GM12878 (cell line): ENCODE measurements around the gene METTL27.

Source experiments
- POLR2A ChIP-seq: IDR thresholded peaks from 2 replicates; pipeline ENCODE4 v1.6.1; 2011; ENCODE audit warnings: low read depth, mild to moderate bottlenecking, low read length
- SP1 ChIP-seq: IDR thresholded peaks from one replicate; pipeline ENCODE4 v1.6.1; 2011; ENCODE audit warnings: low read depth, low read length
- TF ChIP-seq, protein P1 (sequence below), 3 experiments: IDR thresholded peaks in 2 of 3; conservative IDR thresholded peaks in 1 of 3; 2 replicates each; pipeline ENCODE4 v1.5.1; 2011; ENCODE audit warnings: low read depth in 3 of 3, low read length in 3 of 3, mild to moderate bottlenecking in 3 of 3, control low read depth in 2 of 3, moderate library complexity in 2 of 3, inconsistent platforms in 1 of 3, mixed read lengths in 1 of 3; ENCODE audit not compliant: control insufficient read depth in 2 of 3, insufficient read depth in 1 of 3; ENCODE audit errors: extremely low read depth in 1 of 3
- TF ChIP-seq, protein P2 (sequence below): fragments of 450-650 bp; IDR thresholded peaks from 2 replicates; pipeline ENCODE4 v1.6.1; 2014; ENCODE audit warnings: mild to moderate bottlenecking
- TF ChIP-seq, protein P3 (sequence below): IDR thresholded peaks from 2 replicates; pipeline ENCODE4 v1.6.1; 2012; ENCODE audit warnings: low read depth, low read length, improper control_type of control experiment
- TF ChIP-seq, protein P4 (sequence below): IDR thresholded peaks from 2 replicates; pipeline ENCODE4 v1.6.1; 2011; ENCODE audit warnings: low read depth, low read length, improper control_type of control experiment, borderline replicate concordance
- TF ChIP-seq, protein P5 (sequence below): IDR thresholded peaks from 2 replicates; pipeline ENCODE4 v1.6.1; 2012; ENCODE audit warnings: improper control_type of control experiment, low read depth, low read length; ENCODE audit not compliant: insufficient replicate concordance

DNA sequence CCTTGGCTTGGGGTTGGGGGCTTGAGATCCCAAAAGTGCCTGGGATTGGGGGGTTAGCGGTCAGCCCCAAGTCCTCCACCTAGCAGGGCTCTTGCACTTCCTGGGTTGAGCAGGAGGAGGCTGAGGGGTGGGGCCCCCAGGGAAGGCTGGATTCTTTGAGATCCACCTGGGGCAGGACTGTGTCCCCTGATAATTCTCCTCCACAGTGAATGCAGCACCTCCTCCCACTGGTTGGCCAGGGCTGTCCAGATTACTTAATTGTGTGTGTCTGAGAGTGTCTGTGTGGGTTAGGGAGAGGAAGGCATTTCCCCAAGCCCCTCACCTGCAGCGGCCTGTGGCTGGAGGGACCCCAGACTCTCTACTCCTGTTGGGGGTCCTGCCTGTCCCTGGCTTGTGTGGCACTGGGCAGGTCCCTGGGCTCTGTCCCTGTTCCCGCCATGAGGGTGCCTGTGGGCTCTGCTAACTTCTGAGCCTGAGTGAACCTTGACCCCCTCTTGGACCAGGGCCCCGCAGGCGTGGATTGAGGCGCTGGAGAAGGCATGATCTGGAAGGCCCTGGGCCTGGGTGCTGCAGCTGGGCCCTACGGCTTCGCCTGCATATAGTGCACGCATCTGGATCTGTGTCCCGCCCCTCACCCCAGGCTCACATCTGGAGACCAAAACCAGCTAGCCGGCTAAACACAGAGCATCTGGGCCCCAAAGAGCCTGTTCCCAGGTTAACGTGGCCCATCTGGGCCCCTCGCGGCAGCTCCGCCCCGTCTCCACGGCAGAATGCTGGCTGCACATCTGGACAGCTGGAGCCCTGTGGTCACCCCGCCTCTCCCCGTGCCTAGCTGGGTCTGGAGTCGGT lies 29.1 kb upstream of the METTL27 start:
- TF ChIP-seq, protein P1, sequence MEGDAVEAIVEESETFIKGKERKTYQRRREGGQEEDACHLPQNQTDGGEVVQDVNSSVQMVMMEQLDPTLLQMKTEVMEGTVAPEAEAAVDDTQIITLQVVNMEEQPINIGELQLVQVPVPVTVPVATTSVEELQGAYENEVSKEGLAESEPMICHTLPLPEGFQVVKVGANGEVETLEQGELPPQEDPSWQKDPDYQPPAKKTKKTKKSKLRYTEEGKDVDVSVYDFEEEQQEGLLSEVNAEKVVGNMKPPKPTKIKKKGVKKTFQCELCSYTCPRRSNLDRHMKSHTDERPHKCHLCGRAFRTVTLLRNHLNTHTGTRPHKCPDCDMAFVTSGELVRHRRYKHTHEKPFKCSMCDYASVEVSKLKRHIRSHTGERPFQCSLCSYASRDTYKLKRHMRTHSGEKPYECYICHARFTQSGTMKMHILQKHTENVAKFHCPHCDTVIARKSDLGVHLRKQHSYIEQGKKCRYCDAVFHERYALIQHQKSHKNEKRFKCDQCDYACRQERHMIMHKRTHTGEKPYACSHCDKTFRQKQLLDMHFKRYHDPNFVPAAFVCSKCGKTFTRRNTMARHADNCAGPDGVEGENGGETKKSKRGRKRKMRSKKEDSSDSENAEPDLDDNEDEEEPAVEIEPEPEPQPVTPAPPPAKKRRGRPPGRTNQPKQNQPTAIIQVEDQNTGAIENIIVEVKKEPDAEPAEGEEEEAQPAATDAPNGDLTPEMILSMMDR (IDR thresholded peaks at IDR 0.05 in 2 of 3, conservative IDR thresholded peaks at IDR 0.05 in 1 of 3; ENCODE audit: control insufficient read depth in 2 of 3, extremely low read depth in 1 of 3, insufficient read depth in 1 of 3, low read depth in 3 of 3, low read length in 3 of 3) = no peak
- TF ChIP-seq, protein P2, sequence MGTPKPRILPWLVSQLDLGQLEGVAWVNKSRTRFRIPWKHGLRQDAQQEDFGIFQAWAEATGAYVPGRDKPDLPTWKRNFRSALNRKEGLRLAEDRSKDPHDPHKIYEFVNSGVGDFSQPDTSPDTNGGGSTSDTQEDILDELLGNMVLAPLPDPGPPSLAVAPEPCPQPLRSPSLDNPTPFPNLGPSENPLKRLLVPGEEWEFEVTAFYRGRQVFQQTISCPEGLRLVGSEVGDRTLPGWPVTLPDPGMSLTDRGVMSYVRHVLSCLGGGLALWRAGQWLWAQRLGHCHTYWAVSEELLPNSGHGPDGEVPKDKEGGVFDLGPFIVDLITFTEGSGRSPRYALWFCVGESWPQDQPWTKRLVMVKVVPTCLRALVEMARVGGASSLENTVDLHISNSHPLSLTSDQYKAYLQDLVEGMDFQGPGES = no peak
- TF ChIP-seq, protein P3, sequence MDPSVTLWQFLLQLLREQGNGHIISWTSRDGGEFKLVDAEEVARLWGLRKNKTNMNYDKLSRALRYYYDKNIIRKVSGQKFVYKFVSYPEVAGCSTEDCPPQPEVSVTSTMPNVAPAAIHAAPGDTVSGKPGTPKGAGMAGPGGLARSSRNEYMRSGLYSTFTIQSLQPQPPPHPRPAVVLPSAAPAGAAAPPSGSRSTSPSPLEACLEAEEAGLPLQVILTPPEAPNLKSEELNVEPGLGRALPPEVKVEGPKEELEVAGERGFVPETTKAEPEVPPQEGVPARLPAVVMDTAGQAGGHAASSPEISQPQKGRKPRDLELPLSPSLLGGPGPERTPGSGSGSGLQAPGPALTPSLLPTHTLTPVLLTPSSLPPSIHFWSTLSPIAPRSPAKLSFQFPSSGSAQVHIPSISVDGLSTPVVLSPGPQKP = no peak
- TF ChIP-seq, protein P4, sequence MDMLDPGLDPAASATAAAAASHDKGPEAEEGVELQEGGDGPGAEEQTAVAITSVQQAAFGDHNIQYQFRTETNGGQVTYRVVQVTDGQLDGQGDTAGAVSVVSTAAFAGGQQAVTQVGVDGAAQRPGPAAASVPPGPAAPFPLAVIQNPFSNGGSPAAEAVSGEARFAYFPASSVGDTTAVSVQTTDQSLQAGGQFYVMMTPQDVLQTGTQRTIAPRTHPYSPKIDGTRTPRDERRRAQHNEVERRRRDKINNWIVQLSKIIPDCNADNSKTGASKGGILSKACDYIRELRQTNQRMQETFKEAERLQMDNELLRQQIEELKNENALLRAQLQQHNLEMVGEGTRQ = no peak
- no peak for TF ChIP-seq POLR2A
- TF ChIP-seq, protein P5, sequence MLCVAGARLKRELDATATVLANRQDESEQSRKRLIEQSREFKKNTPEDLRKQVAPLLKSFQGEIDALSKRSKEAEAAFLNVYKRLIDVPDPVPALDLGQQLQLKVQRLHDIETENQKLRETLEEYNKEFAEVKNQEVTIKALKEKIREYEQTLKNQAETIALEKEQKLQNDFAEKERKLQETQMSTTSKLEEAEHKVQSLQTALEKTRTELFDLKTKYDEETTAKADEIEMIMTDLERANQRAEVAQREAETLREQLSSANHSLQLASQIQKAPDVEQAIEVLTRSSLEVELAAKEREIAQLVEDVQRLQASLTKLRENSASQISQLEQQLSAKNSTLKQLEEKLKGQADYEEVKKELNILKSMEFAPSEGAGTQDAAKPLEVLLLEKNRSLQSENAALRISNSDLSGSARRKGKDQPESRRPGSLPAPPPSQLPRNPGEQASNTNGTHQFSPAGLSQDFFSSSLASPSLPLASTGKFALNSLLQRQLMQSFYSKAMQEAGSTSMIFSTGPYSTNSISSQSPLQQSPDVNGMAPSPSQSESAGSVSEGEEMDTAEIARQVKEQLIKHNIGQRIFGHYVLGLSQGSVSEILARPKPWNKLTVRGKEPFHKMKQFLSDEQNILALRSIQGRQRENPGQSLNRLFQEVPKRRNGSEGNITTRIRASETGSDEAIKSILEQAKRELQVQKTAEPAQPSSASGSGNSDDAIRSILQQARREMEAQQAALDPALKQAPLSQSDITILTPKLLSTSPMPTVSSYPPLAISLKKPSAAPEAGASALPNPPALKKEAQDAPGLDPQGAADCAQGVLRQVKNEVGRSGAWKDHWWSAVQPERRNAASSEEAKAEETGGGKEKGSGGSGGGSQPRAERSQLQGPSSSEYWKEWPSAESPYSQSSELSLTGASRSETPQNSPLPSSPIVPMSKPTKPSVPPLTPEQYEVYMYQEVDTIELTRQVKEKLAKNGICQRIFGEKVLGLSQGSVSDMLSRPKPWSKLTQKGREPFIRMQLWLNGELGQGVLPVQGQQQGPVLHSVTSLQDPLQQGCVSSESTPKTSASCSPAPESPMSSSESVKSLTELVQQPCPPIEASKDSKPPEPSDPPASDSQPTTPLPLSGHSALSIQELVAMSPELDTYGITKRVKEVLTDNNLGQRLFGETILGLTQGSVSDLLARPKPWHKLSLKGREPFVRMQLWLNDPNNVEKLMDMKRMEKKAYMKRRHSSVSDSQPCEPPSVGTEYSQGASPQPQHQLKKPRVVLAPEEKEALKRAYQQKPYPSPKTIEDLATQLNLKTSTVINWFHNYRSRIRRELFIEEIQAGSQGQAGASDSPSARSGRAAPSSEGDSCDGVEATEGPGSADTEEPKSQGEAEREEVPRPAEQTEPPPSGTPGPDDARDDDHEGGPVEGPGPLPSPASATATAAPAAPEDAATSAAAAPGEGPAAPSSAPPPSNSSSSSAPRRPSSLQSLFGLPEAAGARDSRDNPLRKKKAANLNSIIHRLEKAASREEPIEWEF = no peak
- no peak for TF ChIP-seq SP1
